Activated CD4-positive, alpha-beta T cell treated with anti-CD3 and anti-CD28 coated beads for 24 hours (primary cell): Measurements from ENCODE around the gene EVPLL.
A peak's percentile ranks its signal among the peaks of the same experiment; 100 is the strongest.
"Not testable (repeated sequence)": the region's sequence is repeated elsewhere in the genome, so short reads cannot be mapped to it uniquely, and the experiment has no call there.

Experiments
- DNase-seq, 2 donors: peaks; one replicate each; pipeline ENCODE4 v3.0.0-alpha.2; 2020; ENCODE audit warnings: low read depth in 2 of 2

The EVPLL gene

GRCh38 chr17:18377437-18378204 lies at the start of gene EVPLL:
TSS of gene EVPLL (plus strand) at chr17:18377778. CDS start at chr17:18380938, 3,160 bp downstream.
- no peak for DNase-seq

GRCh38 chr17:18328643-18329204 lies 48.9 kb upstream of the EVPLL start:
- DNase-seq: no peak

- no peak for DNase-seq
Measured at GRCh38 chr17:18331879-18332278, 45.7 kb upstream of the EVPLL start.

GRCh38 chr17:18332909-18333489 lies 44.6 kb upstream of the EVPLL start:
- DNase-seq: no peak

- DNase-seq: not testable (repeated sequence)
Measured at GRCh38 chr17:18338158-18338557, 39.4 kb upstream of the EVPLL start.

GRCh38 chr17:18339933-18340332 lies 37.6 kb upstream of the EVPLL start:
- no peak for DNase-seq

- DNase-seq: no peak
Measured at GRCh38 chr17:18344021-18344420, 33.6 kb upstream of the EVPLL start.

- no peak for DNase-seq
Measured at GRCh38 chr17:18353541-18353940, 24.0 kb upstream of the EVPLL start.

GRCh38 chr17:18356624-18357023 lies 21.0 kb upstream of the EVPLL start:
- DNase-seq: no peak

- DNase-seq: no peak
Measured at GRCh38 chr17:18360518-18360917, 17.1 kb upstream of the EVPLL start.

- DNase-seq: no peak
Measured at GRCh38 chr17:18361837-18362697, 15.5 kb upstream of the EVPLL start.

- no peak for DNase-seq
Measured at GRCh38 chr17:18362698-18363100, 14.9 kb upstream of the EVPLL start.

- peak; percentile 83 to 86 for DNase-seq
Measured at GRCh38 chr17:18363101-18364049, 14.2 kb upstream of the EVPLL start, which contains the start of gene SHMT1. TSS of gene SHMT1 (minus strand) at chr17:18363550. CDS start at chr17:18355981, 7,569 bp downstream.

GRCh38 chr17:18364166-18364565 lies 13.4 kb upstream of the EVPLL start:
- no peak for DNase-seq

- no peak for DNase-seq
Measured at GRCh38 chr17:18368946-18369345, 8.6 kb upstream of the EVPLL start.

GRCh38 chr17:18370761-18371160 lies 6.8 kb upstream of the EVPLL start:
- no peak for DNase-seq

GRCh38 chr17:18371455-18371854 lies 6.1 kb upstream of the EVPLL start:
- DNase-seq: no peak

GRCh38 chr17:18373181-18373580 lies 4.4 kb upstream of the EVPLL start:
- not testable (repeated sequence) for DNase-seq

GRCh38 chr17:18374216-18374615 lies 3.4 kb upstream of the EVPLL start:
- DNase-seq: no peak

GRCh38 chr17:18378205-18378505 lies 577 bp downstream of the EVPLL start:
- no peak for DNase-seq

GRCh38 chr17:18378614-18379013 lies 1.0 kb downstream of the EVPLL start:
- not testable (repeated sequence) for DNase-seq
